Activated effector memory CD4-positive, alpha-beta T cell treated with anti-CD3 and anti-CD28 coated beads, Interleukin-2, amount 50 U/mL, for 16 hours (primary cell): ENCODE measurements around the gene CHCHD6.
A peak's percentile ranks its signal among the peaks of the same experiment; 100 is the strongest.

Experiments
- DNase-seq: peaks from one replicate; pipeline ENCODE4 v3.0.0-alpha.2; 2020

Gene CHCHD6

GRCh38 chr3:126746395-126747177, 42.5 kb downstream of the CHCHD6 start:
- no peak for DNase-seq

- no peak for DNase-seq
These were observed 43.7 kb downstream of the CHCHD6 start for GRCh38 chr3:126747768-126748167.

GRCh38 chr3:126748701-126749546, 44.9 kb downstream of the CHCHD6 start:
- no peak for DNase-seq

- no peak for DNase-seq
These were observed 45.5 kb downstream of the CHCHD6 start for GRCh38 chr3:126749547-126749875.

GRCh38 chr3:126749931-126750755, 46.1 kb downstream of the CHCHD6 start:
- no peak for DNase-seq

DNA sequence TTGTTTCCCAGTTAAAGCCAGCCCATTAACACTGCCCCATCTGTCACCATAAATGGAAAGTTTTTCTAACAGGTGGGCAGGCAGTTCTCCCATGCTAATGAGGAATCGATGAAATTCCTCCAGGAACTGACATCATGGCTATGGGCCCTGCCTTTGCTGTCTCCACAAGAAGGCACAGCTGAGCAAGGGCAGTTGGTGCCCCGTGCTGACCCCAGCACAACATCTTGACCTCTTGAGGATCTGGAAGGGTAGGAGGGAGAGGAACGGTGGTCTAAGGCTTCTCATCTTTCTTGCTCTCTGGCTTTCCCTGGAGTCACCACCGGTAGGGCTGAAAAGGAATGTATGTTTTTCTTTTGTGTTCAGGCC, 46.7 kb downstream of the CHCHD6 start:
- no peak for DNase-seq

DNA sequence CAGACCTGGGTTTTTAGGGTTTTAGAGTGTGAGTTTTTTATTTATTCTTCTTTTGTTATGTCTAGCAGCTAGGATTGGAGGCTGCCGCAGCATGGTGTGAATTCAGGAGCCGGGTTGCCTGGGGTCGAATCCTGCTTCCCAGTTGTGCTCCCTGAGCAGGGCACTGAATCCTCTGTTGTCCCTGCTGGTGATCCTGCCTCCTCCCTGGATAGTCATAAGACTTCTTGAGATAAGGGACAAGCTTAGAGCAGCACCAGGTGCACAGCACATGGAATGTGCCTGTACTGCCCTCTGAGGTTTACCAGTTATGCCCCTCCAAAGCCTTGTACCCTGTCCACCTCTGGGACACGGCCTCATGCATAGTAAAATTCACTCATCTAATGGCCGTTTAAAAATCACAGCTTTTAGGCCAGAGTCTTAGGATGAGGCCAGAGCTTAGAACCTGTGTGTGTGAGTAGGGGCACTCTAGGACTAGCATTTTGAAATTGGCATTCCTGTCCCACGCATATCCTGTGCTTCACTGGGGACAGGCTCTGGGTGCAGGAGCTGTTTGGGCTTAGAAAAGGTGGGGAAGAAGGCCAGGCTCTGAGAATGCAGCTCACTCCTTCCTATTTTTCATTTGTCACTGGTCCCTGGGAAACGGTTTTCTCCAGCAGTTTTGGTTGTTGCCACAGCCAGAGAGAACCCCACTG, 47.7 kb downstream of the CHCHD6 start:
- DNase-seq = no peak

DNA sequence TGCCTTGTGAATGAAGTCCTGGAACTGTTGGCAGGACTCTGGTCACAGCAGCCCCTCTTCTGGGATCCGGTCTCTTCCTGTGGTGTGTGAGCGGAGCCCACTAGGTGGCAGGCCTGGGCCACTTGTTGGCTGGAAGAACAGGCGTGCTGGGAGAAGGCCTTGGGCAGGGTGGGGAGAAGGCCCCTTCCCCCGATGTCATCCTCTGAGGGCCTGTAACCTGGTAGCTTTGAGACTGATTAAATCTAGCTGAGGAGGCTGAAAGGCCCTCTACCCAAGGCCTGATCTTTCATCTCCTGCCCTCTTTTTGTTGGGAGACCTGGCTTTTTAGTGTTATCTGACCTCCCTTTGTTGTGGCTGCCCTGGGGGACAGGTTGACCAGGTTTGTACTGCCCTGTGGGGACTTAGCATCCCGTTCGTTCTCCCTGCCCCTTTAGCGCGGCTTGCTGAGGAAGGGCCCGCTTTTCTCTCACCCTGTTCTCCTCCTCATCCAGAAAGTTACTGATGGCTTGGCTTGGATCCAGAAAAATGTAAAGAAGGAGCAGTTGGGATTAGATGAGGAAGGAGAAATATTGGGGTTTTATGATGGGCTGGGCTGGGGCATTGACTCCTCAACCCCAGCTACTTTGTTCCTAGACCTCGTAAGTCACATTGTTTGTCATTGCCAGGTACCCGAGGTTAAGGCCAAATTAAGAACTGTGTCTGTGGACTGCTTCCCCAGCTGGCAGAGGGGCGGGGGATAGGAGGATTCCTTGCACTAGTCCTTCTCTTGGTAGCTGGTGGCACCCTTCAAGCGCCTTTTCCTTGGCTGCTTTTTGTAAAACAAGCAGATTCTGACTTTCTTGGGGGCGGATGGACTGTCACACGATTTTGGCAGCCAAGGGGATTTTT, 48.5 kb downstream of the CHCHD6 start:
- DNase-seq = peak; percentile 78

- no peak for DNase-seq
These were observed 49.4 kb downstream of the CHCHD6 start for GRCh38 chr3:126753191-126754160.

DNA sequence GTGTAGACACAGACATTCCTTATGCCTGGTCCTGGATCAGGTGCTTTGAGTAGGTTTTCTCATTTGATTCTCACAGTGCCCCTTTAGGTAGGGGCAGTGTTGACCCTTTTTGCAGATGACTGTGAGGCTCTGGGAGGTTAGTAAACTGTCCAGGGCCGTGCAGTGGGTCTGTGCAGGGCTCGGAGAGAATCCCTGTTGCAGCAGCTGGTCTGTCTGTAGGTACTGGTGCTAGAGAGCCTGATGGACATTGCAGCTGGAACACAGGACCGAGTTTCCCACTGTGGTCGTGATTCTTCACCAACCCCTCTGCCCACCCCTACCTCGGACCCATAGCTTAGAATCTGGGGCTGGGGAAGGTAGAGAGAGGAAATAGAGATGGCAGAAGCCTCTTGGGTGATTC, 51.8 kb downstream of the CHCHD6 start:
- no peak for DNase-seq

GRCh38 chr3:126758026-126758425, 54.0 kb downstream of the CHCHD6 start:
- no peak for DNase-seq

GRCh38 chr3:126758882-126759281, 54.8 kb downstream of the CHCHD6 start:
- no peak for DNase-seq

DNA sequence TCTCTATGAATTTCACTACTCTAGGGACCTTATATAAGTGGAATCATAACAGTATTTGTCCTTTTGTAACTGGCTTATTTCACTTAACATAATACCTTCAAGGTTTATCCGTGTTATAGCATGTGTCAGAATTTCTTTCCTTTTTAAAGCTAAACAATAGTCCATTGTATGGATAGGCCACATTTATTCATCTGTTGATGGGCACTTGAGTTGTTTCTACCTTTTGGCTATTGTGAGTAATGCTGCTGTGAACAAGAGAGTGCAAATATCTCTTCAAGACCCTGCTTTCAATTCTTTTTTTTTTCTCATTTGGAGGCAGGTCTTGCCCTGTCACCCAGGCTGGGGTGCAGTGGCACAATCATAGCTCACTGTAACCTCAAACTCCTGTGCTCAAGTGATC, 56.5 kb downstream of the CHCHD6 start:
- DNase-seq = no peak

DNA sequence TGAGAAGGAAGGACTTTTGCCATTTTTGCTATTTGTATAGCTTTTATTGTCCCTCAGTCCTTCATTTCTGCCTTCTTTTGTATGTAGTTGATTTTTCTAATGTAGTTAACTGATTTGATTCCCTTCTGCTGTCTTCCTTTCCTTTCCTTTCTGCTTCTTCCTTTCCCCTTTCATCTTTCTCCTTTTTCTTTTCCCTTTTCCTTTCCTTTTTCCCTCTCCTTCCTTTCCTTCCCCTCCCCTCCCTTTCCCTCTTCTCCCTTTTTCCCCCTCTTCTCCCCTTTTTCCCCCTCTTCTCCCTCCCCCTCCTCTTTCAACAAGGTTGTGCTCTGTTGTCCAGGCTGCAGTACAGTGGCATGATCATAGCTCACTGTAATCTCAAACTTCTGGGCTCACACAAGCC, 59.0 kb downstream of the CHCHD6 start:
- DNase-seq = no peak

DNA sequence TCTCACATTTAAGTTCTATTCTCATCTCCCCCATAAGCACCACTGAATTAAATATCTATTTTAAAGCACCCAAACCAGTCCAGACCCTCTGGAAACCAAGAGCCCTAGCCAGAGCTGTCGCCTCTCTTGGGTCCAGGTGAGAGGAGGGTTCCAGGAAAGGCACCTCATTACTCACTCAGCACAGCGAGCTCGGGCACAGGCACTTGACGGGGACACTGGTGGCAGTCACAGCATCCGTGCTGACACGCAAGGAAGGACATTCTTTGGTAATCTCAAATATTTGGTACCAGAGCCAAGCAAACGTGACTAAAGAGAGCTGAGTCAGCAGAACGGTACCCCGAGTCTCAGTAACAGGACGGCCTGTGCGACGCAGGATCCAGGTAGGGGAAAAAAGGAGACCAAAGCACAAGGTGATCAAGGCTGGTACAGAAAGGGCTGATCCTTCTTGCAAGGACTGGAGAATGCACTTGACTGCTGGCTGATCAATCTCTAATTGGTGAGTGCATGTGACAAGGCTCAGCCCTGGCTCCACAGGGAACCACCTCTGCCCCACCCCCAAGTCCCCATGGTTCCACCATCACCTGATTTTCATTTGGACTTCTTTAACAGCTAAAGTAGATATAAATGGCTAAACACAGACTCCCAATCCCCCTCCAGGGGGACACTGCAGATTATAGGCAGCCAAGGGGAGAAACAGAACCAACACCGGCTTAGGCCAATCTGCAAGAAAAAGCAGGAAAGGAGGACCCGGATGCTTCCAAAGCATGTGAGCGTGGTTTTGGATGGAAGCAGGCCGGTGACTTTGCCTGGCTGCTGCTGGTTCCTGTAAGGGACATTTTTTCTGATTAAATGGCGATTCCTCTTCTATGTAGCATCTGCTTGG, 61.4 kb downstream of the CHCHD6 start:
- no peak for DNase-seq

DNA sequence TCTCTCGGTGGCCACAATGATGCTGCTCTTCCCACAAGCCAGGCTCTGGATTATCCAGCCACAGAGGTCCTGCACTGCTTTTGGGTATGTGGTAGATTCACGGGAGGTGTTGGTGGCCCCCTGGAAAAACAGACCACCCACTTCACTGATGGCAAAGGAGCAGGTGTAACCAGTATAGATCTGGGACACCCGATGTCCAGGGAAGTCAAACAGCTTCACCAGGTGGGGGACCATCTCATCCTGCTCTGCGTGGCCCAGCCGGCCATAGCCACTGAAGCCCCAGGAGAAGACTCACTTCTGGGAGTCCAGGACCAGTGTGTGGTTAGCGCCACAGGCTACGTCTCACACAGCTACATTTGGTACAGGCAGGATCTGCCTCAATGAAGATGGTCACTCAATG, 62.6 kb downstream of the CHCHD6 start:
- DNase-seq = no peak

DNA sequence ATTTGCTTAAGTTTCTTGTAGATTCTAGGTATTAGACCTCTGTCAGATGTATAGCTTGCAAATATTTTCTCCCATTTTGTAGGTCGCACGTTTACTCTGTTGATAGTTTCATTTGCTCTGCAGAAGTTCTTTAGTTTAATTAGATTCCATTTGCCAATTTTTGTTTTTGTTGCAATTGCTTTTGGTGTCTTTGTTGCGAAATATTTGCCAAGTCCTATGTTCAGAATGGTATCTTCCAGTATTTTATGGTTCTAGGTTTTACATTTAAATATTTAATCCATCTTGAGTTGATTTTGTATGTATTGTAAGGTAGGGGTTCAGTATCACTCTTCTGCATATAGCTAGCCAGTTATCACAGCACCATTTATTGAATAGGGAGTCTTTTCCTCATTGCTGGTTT, 64.9 kb downstream of the CHCHD6 start:
- DNase-seq = no peak

DNA sequence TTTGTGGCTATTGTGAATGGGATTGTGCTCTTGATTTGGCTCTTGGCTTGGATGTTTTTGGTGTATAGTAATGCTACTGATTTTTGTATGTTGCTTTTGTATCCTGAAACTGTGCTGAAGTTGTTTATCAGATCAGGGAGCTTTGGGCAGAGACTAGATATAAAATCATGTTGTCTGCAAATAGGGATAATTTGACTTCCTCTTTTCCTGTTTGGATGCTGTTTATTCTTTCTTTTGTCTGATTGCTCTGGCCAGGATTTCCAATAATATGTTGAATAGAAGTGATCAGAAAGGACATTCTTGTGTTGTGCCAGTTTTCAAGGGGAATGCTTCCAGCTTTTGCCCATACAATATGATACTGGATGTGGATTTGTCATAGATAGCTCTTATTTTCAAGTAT, 66.1 kb downstream of the CHCHD6 start:
- DNase-seq = no peak

GRCh38 chr3:126773167-126773566, 69.1 kb downstream of the CHCHD6 start:
- DNase-seq = no peak

DNA sequence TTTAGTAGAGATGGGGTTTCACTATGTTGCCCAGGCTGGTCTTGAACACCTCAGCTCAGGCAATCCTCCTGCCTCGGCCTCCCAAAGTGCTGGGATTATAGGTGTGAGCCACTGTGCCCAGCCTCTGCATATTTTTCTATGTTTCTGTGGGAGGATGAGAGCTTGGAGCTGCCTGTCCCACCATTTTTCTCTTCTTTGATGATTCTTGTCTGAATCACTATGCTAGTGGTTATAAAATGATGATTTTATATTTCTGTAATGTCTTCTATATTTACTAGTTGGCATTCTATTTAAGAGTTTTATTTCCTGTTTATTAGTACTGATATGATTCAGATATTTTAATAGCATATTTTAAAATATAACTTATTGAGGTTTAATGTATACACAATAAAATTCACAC, 69.7 kb downstream of the CHCHD6 start:
- no peak for DNase-seq
